GDM1 (cell line): ENCODE measurements around the gene PCOLCE2.

ENCODE experiments used
- DNase-seq: peaks from one replicate; lab custom pipeline; 2025; lab: John Stamatoyannopoulos, UW

Gene PCOLCE2

GRCh38 chr3:142809259-142809658 lies 79.6 kb downstream of the PCOLCE2 start:
- no peak for DNase-seq

GRCh38 chr3:142808103-142808917 lies 80.6 kb downstream of the PCOLCE2 start:
- DNase-seq = no peak

DNA sequence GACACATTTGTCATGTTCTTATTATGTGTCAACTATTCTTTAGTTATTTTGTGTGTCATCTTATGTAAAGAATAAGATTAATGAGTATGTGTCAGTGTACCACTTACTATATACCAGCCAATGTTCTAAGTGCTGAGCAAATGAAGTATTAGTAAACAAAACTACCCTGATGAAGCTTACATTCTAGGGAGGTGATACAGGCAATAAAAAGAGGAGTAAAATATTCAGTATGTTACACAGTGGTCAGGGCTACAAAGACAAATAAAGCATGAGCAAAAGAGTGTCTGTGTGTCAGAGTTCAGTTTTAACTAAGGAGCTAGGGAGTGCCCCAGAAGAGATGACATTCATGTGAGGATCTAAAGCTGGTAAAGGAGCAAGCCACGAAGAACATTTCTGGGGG lies 86.0 kb downstream of the PCOLCE2 start:
- no peak for DNase-seq

GRCh38 chr3:142801746-142802145 lies 87.1 kb downstream of the PCOLCE2 start:
- no peak for DNase-seq

GRCh38 chr3:142796823-142797222 lies 92.1 kb downstream of the PCOLCE2 start:
- no peak for DNase-seq

- DNase-seq = no peak
Observed at GRCh38 chr3:142795332-142795731, 93.6 kb downstream of the PCOLCE2 start.

DNA sequence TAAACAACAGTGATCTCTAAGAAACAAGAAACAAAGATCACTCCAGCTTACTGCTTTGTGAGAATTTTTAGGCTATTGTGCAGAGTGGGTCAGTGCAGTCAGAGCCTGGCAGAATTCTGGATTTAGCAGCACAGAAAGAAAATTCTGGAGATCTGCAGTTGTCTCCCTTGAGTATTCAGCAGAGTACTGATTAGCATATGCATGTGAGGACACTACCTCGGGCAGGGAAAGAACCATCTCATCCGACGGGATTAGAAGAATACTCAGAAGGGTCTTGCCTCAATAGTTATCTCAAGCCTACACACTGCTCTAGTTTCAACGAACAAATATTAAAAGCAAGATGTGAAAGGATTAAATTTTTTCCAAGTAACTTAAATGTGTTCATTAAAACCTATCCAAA lies 94.4 kb downstream of the PCOLCE2 start:
- DNase-seq = no peak

DNA sequence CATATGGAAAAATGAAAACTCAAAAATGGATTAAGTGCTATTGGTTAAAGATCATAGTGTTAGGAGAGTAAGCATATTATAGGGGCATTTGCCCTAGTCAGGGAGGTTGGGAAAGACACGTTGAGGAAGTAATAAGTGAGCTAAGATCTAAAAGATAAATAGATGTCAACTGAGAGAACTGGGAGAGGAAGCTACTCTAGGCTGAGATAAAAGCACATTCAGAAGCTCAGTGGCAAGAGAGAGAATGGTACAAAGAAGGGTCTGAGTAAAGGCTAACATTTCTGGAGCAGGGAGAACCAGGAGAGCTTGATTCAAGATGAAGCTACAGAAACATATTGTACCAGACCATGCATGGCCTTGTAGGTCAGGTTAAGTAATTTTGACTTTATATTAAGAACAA lies 101.2 kb downstream of the PCOLCE2 start:
- DNase-seq = no peak

- no peak for DNase-seq
Observed at GRCh38 chr3:142785996-142786395, 102.9 kb downstream of the PCOLCE2 start.

GRCh38 chr3:142784228-142784627 lies 104.7 kb downstream of the PCOLCE2 start:
- no peak for DNase-seq

DNA sequence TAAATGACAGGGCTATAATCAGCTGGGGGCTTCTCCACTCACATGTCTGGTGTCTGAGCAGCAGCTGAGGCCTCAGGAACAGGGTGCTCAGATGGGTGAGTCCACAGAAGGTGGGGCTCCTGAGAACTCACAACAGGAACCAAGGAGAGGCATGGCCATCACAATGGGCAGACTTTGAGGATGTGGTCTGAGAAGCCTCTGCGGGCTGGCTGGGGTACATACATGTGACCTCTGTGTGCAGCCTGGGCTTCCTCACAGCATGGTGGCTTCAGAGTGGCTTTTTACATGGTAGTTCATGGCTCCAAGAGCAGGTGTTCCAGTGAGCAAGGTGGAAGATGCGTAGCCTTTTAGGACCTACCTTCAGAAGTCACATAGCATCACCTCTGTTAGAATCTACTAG lies 106.3 kb downstream of the PCOLCE2 start:
- DNase-seq = no peak

DNA sequence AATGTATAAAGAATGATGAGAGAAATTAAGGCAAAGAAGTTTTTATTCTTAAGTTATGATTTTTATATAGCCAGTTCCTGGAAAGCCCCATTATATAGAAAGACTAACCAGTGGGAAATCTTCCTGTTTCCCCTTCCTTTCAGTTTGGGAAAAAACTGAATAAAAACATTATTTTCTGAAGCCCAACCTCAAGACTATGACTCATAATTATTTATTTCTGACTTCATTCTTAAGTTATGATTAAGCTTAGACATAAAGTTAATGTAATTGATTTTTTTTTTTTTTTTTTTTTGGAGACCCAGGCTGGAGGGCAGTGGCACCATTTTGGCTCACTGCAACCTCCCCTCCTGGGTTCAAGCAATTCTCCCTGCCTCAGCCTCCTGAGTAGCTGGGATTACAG lies 109.3 kb downstream of the PCOLCE2 start:
- no peak for DNase-seq

DNA sequence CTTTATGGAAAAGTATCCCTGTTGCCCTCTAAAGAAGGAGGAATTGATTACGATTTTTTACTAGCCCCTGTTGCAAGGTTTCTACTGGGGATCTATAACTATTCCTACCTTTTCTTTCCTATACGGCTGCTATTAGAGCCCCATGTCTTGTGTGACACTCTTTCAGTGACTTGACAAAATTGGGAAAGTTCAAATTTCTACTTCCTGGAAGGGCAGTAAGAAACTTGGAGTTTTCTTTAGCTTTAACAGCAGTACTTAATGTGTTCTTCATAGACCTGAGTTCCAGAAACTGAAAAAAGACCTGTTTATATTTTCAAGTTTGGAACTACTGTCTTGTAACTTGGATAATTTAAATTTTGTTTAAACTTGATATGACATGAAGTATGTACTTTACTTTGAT lies 110.3 kb downstream of the PCOLCE2 start:
- DNase-seq = no peak

DNA sequence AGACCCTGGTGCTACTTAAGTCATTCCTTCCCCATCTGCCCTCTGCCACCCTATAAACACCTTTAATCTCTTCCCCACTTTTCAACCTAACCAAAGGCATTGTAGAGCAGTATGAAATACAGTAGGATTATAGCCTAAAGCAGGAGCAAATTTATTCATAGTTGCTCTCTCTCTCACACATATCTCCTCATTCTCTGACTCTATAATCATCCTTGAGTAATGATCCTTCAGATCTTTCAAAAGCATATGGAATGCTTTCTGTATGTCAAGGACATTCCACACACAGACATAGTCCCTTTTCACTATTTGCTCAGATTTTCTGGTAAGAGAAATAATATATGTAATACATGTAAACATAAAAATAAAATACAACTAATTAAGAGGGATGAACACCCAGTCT lies 111.0 kb downstream of the PCOLCE2 start:
- DNase-seq = no peak

- no peak for DNase-seq
Observed at GRCh38 chr3:142768338-142768737, 120.5 kb downstream of the PCOLCE2 start.
